ENCODE measurements around the gene ADCY3.

The ADCY3 gene

DNA sequence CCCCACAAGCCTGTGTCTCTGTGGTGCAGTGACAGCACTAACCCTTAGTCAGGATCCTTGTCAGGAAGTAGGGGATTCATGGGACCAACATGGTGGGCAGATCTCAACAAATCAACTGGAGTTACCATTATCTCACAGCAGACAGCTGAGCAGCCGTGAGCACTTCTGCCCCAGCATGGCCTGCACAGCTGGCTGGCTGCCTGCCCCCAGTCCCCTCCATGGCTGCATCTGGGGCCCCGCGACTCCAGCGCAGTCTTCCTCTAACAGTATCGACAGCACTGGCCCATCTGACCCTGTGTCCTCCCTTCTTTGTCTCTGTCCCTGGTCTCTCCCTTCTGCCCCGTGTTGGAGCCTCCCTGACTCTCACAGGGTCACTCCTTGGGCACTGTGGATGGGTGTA, 4.7 kb upstream of the ADCY3 start:
- no peak for DNase-seq

DNA sequence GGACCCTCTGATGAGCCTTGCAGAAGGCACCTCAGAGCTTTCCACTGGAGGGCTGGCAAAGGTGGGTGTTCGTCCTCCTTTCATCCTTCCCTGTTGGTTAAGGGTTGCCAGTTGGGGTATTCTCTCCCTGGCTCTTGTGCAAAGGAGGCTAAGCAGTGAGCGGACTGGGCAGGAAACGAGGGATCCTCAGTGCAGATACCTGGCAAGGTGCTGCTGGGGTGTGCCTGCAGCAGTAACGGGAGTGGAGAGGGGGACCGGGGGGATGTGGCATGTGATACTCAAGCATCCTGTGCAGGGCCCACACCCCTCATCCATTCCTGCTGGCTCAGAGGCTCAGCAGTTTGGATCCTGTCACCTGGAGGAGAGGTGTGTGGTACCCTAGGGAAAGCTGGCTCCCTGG, 4.2 kb upstream of the ADCY3 start:
- DNase-seq: no peak

DNA sequence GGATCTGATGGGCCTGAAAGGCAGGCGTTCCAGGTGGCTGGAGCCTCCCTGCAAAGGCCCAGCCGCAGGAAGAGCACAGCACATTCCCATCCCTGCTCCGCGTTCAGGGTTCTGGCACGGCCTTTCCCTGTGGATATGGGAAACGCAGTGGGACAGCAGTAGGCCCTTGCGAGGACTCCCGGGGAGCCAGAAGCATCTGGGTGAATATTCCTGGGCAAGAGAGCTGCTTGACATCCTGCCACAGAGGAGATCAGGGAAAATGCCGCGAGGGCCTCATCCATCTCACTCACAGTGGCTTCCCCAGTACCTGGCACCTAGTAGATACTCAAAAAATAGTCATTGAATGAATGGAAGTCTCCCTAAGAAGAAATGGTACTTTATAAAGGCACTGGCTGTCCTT, 3.1 kb upstream of the ADCY3 start:
- no peak for DNase-seq

DNA sequence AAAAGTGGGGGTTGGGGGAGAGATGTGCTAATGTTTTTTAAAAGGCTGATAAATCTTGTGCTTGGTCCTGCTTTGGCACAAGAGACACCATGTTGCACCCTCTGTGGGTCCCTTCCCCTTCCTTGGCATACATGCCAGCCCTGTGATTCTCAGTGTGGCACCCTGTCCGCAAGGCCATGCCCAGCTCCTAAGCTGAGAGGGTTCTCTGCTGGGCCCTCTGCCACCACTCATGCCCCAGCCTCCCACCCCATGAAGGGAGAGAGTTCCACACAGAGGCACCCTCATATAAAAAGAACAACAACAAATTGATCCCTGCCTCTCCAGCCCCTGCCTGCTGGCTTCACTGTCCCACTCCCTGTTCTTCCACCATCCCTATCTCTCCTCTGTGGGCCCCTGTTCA, 2.5 kb upstream of the ADCY3 start:
- DNase-seq: no peak

DNA sequence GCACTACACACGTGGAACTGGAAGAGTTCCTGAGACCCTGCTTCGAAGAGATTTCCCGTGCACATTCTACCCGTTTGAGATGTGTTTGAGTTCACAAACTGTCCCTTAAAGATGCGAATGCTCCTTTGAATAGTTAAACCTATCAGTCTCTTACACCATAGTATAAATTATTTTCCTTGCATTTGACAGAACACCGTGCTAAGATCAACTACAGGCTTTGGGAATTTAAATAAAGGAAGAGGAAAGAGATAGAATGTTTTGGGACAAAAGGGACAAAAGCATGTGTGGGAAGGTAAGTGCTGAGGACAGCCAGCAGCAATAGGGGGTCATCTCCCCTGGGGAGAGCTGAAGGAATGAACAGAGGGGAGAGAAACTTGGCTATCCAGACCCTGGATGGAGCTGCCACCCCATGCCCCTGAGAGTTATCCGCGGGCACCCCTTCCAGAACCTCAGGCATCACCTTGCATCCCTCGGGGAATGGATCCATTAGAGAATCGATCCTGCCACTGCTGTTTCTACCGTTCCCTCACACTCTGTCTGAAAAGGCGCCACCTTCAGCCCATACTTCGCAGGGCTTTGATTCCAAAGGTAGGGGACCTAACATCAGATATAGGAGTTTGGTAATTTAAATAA, 888 bp upstream of the ADCY3 start:
- DNase-seq: peak; percentile 36

DNA sequence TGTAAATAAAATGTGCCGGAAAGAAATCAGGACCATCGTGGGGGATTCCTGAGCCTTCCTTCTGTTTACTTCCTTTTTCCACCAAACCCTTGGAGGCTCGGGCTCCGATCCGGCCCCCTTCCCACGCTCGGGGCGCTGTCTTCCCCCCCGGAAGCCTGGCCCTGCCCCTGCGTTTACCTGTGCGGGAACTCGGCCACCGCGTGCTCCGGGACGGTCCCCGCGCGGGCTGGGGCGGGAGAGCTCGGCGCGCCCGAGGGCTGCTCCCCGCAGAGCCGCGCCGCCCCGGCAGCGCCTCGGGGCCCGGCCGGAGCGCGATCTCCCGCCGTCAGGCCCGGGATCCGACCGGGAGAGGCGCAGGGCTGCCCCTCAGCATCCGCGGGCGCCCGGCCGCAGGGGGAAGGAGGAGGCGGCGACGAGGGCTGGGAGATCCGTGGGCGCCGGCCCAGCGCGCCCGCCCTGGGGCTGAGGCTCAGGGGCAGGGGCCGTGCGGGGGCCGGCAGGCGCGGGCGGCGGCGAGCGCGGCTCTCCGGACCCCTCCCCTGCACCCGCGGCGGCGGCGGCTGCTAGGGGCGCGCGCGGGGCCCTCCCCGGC, 435 bp downstream of the ADCY3 start:
- no peak for DNase-seq

DNA sequence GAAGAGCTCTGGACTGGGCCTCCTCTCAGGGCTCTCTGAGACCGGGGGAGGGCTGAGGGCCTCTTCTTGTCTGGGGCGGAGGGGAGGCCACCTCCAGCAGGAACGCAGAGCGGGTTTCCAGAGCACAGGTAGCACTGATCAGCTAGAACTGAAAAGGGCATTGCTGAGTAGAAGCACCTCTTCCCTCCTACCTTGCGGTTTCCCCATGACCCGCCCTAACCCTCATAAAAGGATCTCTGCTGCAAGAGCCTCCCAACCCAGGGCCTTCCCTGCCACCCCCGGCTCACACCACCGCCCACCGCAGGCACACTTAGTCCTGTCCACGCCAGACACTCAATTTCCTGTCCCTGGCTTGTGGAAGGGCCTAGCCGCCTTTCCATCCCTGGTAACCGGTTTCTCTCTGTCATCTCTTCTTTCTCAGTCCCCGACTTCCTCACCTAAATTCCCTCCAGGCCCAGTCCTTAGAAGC, 966 bp downstream of the ADCY3 start:
- DNase-seq: no peak

DNA sequence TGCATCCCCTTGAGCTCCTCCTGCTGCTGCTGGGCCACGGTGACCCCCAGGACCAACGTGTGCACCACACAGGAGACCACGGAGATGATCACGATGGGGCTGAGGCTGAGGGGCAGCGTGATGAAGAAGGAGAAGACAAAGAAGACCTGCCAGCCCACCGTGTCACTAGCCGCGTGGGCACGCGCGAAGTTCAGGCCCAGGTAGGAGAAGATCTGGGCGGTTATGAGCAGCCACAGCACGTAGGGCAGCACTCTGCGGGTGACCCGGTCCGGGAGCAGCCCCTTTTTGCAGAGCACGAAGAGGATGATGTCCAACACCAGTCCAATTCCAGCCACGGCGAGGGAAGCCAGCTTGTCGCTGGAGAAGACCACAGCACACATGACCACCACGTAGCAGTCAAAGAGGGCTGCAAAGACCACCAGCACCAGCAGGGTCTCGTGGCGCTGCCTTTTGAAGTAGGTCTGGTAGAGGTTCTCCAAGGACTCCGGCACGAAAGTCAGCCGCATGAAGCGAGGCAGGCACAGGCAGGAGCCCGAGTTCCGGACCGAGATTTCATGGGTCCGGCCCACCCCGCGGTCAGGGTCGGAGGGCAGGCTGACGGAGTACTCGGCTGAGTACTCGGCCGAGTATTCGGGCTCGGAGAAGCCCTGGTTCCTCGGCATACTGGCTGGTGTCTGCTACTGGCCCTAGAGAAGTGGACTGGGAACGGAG, 1.6 kb downstream of the ADCY3 start:
- no peak for DNase-seq

DNA sequence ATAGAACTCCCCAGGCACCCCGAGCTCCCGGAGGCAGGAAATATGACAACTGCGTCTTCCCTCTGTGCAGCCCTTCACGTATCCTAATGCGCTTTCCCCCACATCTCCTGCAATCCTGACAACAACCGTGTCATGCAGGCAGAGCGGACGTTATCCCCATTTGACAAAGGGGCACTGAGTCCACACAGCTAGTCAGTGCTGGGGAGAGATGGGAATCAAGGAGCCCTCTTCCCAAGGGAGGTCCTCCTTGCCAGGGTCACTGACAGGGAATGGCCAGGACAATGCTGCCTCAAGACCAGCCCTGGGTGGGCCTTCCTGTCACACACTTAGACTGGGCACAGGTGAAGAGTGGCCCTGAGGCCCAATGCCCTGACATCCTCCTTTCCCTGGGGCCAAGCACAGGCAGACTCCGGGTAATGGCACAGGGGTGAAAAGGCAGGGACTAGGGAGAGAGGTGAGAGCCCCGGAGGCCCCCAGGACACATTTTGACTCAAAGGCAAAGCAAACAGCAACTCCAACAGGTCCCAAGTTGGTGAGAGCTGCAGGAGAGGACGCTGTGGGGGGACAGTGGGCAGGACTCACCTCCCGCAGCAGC, 2.2 kb downstream of the ADCY3 start:
- no peak for DNase-seq

DNA sequence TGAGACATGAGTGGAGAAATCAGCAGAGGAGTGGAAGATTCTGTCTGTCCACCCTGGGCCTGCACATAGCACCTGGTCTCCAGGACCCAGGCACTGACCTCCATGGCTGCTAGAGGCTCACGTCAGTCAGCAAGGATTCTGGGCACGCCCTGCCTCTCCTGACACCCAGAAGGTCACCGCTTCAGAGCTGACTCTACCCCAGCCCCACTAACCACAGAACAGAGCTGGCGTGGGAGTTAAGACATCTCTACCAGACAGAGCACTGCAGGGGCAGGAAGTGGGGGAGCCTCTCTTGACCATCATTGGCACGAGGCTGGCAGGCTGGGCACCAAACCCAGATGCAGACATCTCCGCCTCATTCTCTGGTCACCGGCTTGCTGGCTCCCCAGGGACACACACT, 3.0 kb downstream of the ADCY3 start:
- DNase-seq: no peak

DNA sequence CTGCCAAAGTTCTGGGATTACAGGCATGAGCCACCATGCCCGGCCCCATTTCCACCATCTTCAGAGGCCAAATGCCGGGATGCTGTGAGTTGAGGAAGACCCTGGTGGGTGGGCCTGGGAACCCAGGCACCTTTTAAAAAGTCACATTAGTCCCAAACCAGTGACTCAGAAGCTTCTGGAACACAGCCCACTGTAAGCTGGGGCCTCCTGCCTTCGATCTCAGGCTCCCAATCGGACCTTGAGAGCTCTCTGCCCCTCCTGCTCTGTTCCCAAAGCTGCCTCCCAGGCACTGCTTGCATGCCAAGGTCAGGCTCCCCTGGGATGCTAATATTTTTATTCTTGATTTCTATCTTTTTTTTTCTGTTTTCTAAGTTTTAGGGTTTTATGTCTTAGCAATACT, 4.2 kb downstream of the ADCY3 start:
- no peak for DNase-seq

DNA sequence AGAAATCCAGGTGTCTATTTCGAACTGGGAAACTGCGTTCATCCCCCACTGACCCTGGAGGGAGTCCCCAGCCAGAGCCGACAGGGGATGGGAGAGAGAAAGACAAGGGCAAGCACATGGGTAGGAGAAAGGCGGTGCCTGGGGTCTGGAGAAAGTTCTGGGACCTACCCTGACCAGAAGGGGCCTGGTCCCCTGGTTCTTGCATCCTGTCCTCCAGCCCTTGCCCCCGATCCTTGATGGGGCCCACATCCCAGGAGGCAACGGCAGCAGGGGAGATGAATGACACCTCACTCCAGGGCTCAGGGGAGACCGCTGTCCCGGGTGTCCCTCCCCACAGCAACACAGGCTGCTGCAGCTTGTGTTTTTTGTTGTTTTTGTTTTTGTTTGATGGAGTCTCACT, 4.9 kb downstream of the ADCY3 start:
- no peak for DNase-seq

DNA sequence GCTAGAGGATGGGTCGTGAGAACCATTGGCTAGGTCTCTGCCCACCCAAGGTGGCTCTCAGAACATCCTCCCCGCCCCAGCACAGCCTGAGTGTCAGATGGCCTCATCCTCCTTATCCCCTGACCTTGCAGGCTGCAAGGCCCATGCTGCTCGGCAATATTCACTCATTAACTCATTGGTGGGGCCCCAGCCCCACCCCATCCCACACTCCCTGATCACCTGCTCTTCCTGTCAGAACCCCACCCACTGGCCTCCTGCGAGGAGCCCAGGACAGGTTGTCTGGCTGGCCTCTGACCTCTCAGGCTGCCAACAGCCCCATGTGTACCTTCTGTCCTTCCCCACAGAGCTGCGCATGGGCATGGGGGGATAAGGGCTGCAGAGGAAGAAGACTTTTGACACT, 5.3 kb downstream of the ADCY3 start:
- no peak for DNase-seq

DNA sequence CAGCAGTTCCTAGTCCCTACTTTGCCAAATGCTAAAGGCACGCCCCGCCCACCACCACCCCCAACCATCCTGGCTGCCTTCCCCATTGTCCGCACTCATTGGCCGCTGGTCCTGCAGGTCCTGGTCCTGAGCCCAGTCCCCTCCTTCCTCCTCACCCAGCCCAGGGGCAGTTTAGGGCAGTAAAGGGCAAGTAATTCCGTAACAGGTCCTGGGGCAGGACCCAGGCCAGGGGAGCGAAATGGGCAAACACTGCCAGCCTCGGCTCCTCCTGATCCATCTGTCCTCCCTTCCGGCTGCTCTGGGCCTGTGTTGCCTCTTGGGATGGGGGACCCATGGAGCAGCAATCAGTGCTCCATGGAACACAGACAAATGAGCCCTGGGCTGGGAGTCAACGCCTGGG, 6.1 kb downstream of the ADCY3 start:
- DNase-seq: no peak

DNA sequence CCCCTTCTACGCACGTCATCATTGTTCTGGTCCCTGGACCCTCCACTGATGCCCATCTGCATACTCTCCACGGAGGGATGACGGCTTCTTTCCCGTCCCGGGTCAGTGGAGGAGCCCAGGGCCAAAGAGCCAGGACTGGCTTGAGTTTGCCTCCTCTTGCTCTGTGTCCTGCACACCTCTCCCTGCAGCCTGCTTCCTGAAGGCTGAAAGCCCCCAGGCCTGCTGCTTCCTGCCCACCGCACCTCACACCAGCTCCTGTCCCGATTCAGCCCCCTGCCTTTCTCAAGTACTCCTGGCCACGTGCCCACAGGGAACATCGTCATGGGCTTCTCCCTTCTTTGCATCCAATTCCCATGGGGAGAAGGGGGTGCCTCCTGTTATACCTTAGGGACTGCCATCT, 7.1 kb downstream of the ADCY3 start:
- no peak for DNase-seq

DNA sequence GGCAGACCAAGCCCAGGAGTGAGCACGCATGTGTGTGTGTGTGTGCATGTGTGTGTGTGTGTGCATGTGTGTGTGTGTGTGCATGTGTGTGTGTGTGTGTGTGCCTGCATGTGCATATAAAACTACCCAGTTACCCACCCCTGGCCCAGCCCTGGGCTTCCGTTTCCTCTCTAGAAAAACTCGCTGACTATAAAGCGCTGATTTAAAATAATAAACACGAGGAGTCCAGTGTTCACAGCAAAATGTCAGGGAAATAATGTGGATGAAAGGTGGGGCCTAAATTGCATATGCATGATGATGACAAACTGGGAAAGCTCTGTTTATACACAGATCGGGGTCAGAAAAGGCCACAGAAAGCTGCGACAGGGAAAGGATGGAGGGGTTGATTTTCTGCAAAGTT, 7.5 kb downstream of the ADCY3 start:
- DNase-seq: no peak

DNA sequence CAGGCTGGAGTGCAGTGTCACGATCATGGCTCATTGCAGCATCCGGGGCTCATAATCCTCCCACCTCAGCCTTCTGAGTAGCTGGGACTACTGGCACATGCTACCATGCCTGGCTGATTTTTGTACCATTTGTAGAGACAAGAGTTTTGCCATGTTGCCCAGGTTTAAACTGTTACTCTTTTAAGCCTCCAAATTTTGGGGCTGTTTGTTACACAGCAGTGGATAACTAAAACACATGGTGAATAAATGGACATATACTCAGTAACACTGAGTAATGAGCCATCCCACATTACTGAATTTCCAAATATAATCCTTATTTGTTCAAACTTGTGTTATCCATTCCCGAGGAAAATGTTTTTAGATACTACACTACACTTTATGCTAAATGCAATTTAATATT, 9.8 kb downstream of the ADCY3 start:
- no peak for DNase-seq

DNA sequence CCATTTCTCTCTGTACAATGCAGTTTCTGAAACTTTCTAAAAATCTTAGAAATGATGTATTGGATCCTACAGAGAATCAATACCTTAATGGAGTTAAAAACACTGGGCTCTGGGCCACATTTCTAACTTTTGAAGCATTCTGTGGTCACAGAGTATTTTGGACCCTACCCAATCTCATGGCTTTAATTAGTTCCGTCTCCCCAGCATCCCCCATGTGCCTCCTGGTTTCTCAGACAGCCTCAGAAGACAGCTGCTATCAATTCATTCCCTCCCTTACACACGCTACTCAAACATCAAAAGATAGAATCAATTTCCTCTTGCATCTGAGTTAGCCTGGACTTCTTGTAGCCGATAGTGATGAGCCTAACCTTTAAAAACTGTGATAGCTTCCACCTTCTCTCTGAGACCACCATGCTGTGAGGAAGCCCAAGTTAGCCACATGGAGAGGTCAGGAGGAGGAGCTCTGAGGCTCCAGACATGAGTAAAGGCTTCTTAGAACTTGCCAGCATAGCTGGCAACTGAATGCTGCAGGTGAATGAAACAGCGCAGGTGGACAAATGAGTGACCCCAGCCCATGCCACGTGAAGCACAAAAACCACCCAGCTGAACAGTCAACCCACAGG, 10.4 kb downstream of the ADCY3 start:
- no peak for DNase-seq

DNA sequence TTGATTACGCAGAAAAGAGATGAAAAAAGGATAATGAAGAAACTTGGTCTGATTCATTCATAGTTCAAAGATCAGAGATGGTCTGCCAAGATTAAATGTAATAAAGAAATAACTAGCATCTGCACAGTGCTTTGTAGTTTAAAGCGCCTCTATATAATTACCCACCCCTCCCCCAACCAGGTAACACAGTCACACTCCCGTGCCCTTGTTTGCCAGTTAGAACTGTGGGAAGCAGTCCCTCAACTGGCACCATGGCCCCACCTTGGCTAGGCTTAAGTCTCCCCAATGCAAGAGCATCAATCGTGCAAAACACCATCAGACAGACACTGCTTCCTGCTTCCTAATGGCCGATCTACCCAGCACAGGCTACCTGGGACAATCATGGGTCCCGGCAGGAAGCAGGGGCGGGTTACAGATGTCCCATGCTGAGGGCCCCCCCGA, 11.6 kb downstream of the ADCY3 start:
- no peak for DNase-seq

DNA sequence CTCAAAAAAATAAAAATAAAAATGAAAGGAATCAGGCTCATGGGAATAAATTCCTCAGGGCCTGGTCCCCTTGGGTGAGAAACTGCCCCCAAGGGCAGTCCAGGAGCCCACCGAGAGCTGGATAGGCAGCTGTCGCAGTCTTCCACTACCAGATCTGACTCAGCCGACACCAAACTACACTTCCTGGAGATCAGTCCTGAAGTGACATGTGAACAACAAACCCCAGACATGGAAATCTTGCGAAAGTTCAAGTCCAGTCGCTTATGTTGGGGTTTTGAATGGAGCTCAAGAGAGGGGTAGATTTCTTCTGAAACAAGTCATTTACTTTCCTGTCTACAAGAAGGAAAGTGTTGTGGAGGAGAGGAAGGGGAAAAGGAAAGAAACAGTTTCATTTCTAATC, 12.9 kb downstream of the ADCY3 start:
- no peak for DNase-seq

DNA sequence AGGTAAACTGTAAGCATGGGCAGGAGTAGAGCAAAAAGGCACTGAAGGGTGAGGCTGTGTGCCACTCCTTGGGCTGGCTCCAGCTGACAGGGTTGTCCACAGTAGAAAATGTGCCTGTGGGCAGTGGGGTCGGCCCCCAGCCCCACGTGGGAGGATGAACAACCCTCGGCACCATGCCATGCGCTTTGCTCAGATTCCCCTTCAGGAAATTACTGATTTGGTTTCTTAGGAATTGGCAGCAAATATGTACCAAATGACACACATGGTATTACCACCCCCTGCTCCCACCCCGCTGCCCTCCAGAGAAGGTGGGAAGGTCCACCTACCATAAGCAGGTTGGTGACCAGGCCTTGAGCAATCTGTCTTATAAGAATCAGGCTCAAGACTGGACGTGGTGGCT, 13.6 kb downstream of the ADCY3 start:
- DNase-seq: no peak

DNA sequence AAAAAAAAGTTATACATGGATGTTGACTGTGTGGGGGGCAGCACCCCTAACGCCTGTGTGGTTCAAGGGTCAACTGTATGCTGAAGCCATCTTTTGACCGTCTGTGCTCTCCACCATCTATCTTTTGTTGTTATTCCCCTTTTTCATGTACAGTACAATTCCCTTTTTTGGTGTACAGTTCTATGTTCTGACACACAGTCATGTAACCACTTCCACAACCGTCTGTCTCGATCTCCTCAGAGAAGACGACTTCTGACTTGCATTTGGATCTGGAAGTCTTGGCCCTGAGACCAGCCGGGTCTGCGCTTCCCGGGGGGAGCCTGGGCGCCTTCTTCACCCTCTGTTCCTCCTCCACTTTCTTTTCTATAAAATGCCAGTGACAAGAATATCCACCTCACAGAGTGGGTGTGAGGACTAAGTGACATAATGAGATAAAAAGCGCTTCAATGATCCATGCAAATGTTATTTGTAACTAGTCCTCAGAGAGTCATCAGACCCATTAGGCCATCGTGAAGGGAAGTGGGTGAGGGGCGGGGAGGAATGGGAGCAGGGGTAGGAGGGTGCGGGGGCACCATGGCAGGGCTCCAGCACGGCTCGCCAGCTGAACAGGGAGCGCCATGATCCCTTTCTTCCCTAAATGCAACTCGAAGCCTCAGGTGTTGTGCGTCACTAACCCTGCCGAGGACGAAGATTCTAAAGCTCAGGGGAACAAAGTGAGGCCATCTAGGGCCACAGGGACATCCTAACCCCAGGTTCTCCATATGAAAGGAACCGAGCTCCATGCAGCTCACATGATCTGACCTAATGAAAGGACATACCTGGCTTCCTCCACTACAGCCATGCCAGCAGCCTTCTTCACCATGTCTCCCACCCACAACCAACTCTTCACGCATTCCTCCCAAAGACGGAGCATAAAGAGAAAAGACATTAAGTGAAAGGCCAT, 16.6 kb downstream of the ADCY3 start:
- DNase-seq: no peak
